AG04449 (cell line): ENCODE results near the gene GMPPB.
"Not testable (repeated sequence)": the region's sequence is repeated elsewhere in the genome, so short reads cannot be mapped to it uniquely, and the experiment has no call there.

Source experiments
- CTCF ChIA-PET: fragments of 350-600 bp; formaldehyde crosslinking; extraction: SDS; loops from one replicate; lab custom pipeline; 2021; ENCODE audit warnings: antibody characterized with exemption; lab: Yijun Ruan, JAX
- POLR2A ChIA-PET: fragments of 400-600, 350-600 bp; formaldehyde crosslinking; extraction: SDS; loops from one replicate; lab custom pipeline; 2020; ENCODE audit warnings: antibody characterized with exemption, inconsistent platforms; lab: Yijun Ruan, JAX
- DNase-seq: peaks from one replicate; pipeline ENCODE4 v3.0.0-alpha.2; 2010; ENCODE audit warnings: low read depth, low spot score
- H3K4me3 ChIP-seq: 2 replicates; pipeline ENCODE4 v1.5.1; 2011; ENCODE audit warnings: low read depth, mild to moderate bottlenecking, control low read depth, low read length
- TF ChIP-seq, protein P1 (sequence below): IDR thresholded peaks from one replicate; pipeline ENCODE4 v1.5.1; 2011; ENCODE audit warnings: mild to moderate bottlenecking, moderate library complexity, low read length, control low read depth, inconsistent platforms; ENCODE audit not compliant: insufficient read depth; ENCODE audit errors: missing control alignments

GMPPB gene

DNA sequence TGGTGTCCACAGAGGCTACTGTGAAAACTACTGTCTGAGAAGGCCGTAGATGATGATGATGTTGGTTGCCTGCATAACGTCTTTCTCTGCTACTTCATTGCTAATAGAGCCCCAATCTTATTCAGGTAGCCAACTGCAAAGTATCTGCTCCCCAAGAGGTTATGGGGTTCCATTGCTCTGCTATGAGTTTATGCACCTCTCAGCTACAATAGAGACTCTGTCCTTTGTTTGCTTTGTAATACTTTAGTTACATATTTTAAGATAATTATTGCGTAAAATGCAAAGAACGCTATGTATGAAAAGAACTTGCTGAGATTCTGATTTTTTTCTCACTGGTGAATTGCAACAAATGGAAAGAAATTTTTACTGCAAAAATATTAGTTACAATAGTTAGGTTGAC lies 27.8 kb upstream of the GMPPB start:
- ChIA-PET CTCF (no interaction called here), POLR2A (no interaction called here)
- H3K4me3 ChIP-seq: no peak overlapping the region
- TF ChIP-seq, protein P1, sequence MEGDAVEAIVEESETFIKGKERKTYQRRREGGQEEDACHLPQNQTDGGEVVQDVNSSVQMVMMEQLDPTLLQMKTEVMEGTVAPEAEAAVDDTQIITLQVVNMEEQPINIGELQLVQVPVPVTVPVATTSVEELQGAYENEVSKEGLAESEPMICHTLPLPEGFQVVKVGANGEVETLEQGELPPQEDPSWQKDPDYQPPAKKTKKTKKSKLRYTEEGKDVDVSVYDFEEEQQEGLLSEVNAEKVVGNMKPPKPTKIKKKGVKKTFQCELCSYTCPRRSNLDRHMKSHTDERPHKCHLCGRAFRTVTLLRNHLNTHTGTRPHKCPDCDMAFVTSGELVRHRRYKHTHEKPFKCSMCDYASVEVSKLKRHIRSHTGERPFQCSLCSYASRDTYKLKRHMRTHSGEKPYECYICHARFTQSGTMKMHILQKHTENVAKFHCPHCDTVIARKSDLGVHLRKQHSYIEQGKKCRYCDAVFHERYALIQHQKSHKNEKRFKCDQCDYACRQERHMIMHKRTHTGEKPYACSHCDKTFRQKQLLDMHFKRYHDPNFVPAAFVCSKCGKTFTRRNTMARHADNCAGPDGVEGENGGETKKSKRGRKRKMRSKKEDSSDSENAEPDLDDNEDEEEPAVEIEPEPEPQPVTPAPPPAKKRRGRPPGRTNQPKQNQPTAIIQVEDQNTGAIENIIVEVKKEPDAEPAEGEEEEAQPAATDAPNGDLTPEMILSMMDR: no peak
- DNase-seq: no peak

DNA sequence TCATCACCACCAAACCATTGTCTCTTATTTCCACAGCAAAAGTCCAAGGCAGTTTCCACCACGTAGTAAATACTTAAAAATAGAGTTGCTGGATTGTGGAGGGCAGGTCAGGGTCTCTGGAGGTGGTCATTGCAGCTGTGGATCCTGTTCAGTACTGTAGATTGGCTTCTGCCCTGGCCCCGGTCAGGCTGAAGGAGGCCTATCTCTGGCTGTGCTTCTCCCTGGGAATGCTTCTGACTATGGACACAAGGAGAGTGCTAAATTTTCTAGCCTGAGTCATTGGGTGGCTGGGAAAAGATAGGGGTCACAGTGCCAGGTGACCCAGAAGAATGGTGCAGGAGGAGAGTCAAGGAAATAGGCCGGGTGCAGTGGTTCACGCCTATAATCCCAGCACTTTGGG lies 26.3 kb upstream of the GMPPB start:
- TF ChIP-seq, protein P1: no peak
- DNase-seq: no peak
- CTCF ChIA-PET: interaction anchor here (1.0 kb wide), 1 partner anchor 89 kb away, joined by 3 read pairs; no protein-coding TSS in a partner anchor

DNA sequence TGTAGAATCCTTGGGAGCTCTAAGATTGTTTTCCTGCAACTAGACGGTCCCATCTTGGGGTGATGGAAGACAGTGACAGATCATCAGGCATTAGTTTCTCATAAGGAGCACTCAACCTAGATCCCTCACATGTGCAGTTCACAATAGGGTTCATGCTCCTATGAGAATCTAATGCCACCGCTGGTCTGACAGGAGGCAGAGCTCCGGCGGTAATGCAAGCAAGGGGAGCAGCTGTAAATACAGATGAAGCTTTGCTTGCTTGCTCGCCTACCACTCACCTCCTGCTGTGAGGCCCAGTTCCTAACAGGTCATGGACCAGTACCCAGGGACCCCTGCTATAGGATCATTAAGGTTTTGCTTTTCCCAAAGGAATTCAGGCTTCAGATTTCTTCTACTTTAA lies 25.1 kb upstream of the GMPPB start:
- H3K4me3 ChIP-seq, DNase-seq, POLR2A ChIA-PET: not testable (repeated sequence)
- CTCF ChIA-PET: interaction anchor here (0.7 to 1.0 kb wide), 3 partner anchors 22 to 45 kb away, joined by 3 to 5 read pairs (median 4); partner anchors contain the start of gene IP6K1

More for the DNA sequence above, 26.3 kb upstream of the GMPPB start:
- no peak overlapping the region for H3K4me3 ChIP-seq
- POLR2A ChIA-PET: no interaction called here

DNA sequence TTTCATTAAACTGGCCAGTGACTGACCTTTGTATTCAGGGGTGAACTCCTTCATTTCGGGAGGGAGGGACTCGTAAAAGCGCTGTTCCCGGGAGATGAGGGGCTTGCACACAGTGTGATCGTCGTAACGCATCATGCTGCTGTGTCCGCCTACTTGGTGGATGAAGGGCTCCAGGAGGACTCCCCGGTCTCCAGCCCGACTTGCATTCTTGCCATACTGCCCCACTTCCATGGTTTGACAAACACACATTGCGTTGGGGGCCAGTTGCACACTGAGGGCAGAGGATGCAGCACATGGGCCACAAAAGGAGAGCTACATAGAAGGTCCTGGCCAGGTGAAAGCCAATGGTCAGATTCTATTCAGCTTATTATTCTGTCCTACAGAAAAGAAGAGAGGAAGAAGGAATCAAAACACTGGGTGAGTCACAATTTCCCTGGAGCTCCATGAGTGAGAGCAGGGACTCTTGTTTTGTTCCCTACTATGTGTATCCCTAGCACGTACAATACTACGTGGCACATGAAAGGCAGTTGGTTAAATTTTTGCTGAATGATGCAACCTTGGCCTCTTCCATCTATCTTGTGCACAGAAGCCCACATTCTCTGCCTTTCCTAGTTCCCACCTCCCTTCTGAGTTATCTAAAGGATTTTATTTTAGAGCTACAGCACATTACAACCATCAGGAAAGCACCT lies 24.2 kb upstream of the GMPPB start:
- TF ChIP-seq, protein P1: no peak
- ChIA-PET POLR2A (interaction anchor here (0.6 kb wide), 1 partner anchor 431 kb away, joined by 3 read pairs; no protein-coding TSS in a partner anchor), CTCF (interaction anchor here (0.7 to 2.0 kb wide), 3 partner anchors 23 to 91 kb away, joined by 4 to 8 read pairs (median 5); partner anchors contain the start of gene IP6K1)
- DNase-seq: no peak
- H3K4me3 ChIP-seq: no peak overlapping the region

- DNase-seq: no peak
- CTCF ChIA-PET: no interaction called here
- TF ChIP-seq, protein P1: no peak
- POLR2A ChIA-PET: no interaction called here
- H3K4me3 ChIP-seq: no peak overlapping the region
Observed at GRCh38 chr3:49745986-49746385, 22.2 kb upstream of the GMPPB start.

GRCh38 chr3:49740427-49740826 lies 16.7 kb upstream of the GMPPB start:
- no peak for DNase-seq
- H3K4me3 ChIP-seq: no peak overlapping the region
- ChIA-PET POLR2A (no interaction called here), CTCF (no interaction called here)
- TF ChIP-seq, protein P1: no peak
